ENCODE measurements around the gene TMEM129.
A peak's percentile ranks its signal among the peaks of the same experiment; 100 is the strongest.

TMEM129 gene

DNA sequence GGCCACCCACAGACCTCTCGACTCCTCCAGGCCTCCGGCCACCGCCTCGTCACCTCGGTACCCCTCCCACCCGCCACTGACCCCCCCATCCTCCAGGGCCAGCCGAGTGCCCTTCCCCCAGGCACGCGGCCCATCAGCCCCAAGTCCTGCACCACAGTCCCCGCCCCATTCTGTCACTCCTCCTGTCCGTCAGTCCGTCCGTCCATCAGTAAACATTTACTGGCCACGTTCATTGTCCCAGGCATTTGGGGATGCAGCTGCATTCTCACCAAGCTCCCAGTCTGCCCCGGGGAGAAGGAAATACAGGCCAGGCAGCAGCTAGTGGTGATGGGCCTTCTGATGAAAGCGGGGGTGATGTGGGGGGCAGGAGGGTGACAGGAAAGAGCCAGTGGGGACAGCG is 36.7 kb upstream of the TMEM129 start:
- DNase-seq (ENCODE audit: low read depth): no peak

DNA sequence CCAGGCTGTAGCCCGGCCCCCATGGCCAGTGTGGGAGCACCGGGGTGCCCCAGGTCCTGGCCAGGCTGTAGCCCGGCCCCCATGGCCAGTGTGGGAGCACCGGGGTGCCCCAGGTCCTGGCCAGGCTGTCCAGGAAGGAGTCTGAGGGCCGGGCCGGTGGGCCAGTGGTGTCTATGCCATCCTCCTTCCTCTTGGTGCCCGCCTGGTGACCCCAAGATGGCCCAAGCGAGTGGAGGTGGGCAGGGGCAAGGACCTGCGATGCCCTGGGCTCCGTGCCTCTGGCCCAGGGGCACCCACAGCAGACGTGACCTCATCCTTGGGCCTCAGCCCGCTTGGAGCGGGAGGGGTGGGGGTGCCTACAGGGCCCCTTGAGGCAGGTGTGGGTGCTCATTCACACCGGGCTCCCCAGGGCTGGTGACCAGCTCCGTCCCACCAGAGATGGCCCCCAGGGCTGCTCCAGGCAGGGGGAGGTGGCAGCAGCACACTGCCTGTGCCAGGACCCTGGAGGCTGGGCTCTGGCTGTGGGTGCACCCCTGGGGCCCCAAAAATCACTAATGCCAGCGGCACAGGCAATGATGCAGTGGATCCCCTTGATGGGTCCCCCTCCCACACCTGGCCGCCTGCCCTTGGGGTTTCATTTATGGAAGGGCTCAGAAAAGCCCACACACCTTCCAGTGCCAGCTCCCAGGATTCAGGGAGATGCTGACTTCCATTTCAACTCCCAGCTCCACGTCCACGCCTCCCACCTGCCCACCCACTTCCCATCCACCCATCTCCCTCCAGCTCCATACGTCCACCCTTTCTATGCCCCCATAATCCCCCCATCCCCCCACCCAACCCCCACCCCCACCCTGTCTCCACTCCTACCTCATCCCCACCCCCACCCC is 36.0 kb upstream of the TMEM129 start:
- no peak for DNase-seq (ENCODE audit: low read depth)

DNA sequence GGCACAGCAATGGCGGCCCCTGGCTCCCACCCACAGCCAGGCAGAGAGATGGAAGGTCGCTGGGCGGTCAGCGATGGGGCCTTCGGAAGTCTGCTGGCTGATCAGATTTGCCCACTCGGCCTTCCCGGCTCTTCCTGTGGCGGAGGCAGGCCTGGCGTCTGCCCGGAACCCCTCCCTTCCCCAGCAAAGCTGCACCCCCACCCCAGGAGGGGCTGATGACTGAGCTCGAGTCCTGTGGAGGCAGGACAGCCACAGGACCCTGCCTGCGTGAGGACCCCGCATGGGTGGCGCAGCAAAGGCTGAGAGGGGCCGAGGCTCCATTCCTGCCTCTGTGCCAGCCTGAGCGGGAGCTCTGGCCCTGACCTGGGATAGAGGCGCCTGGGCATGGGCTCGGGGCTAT is 35.0 kb upstream of the TMEM129 start:
- DNase-seq (ENCODE audit: low read depth): peak; percentile 88

DNA sequence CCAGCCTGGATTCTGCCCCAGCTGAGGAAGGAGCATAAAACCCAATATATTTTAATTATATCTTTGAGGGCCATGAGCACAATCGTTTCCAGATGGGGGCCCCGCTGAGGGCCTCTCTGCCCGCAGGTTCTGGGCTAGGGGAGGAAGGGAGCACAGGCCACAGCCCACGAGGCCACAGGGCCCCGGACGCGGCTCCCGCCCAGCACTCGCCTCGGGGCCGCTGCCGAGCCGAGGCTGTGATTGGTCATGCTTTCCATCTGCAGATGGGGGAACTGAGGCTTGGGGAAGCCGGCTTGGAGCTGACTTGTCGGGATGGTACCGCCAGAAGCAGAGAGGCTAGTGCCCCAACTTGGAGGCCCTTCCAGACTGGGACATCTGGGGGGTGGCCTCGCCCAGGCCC is 34.2 kb upstream of the TMEM129 start:
- DNase-seq (ENCODE audit: low read depth): no peak

DNA sequence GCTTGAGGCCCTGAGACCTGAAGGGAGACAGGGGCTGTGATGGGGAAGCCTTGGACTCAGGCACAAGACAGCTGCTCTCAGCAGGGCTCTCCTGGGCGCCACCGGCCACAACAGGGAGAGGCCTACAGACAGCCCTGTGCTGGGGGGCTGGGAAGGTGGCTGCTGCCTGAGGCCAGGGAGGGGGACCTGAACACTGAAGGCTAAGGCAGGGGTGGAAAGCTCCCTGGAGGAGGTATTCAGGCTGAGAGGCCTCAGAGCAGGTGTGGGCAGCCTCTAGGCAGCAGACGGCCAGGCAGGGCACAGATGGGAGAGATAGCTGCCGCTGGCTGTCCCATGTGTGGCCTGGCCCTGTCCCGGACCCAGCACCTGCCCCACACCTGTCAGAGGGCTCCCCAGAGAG is 33.2 kb upstream of the TMEM129 start:
- no peak for DNase-seq (ENCODE audit: low read depth)

DNA sequence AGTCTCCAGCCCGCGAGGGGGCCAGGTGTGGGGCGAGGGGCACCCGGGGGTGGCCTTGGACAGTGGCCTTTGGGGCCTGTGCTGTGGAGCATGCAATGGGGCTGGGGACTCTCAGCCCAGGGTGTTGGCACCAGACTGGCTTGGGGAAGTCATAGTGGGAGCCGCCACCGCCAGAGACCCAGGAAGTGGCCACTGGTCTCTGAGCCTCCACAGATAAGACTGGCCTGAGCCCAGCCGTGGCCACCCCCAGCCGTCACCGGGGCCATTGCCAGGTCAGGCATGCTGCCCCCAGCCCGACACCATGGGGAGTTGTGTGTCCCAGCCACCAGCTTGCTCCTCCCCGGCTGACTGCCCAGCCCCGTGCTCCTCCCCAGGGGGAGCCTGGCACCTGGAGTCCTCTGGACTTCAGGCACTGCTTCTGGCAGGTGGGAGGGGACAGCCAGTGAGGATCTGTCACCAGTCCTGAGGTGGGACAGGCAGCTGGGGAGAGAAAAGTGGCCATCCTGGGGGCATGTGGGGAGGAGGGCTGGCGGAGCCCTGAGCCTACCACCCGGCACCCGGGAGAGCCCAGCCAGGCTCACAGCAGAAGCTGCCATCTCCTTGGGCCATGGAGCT is 32.7 kb upstream of the TMEM129 start:
- DNase-seq (ENCODE audit: low read depth): no peak

DNA sequence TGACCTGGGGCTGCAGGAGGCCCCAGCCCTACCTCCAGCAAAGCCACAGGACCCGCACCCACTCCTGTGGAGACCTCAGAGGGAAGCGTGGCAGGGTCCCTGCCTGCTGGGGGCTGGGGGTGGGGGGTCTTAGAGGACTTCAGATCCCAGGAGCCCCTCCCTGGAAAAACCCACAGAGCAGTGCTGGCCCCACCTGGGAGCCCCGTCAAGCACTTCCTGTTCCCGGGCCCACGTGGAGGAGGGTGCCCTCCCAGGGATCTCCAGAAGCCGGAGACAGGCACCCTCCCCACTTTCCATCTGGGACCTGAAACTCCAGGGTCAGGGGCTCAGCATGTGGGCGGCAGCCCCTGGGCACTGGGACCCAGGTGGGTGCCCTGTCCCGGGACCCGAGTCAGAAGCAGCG is 32.2 kb upstream of the TMEM129 start:
- DNase-seq (ENCODE audit: low read depth): no peak

DNA sequence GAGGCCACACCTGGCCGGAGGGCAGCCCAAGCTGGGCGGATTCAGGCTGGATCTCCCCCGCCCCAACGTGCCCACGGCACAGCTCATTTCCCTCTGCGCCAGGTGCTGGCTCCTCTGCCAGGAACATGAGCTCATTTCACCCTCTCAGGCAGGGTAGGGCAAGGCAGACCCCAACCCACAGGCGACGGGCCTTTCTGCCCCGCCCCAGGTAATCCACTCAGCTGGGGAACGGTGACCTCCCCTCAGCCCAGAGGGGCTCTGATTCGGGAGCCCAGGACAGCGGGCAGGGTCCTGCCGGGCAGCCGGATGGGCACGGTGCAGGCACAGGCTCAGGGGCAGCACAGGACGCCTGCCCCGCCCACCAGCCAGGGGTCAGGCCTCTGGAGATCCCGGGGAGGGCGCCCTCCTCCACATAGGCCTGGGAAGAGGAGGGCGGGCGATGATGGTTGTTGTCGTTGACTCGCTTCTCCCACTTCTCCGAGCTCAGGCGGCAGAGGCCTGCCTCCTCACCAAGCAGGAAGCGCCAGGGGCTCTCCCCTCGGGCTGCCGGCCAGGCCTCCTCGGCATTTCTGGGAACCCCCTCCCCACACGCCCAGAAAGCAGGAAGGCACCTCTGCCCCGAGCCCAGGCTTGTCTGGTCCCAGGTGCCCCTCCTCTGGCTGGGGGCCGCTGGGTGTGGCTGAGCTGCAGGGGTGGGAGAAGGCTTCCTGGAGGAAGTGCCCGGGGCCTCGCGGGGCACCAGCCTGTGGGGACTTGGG is 31.3 kb upstream of the TMEM129 start:
- DNase-seq (ENCODE audit: low read depth): peak; percentile 90

DNA sequence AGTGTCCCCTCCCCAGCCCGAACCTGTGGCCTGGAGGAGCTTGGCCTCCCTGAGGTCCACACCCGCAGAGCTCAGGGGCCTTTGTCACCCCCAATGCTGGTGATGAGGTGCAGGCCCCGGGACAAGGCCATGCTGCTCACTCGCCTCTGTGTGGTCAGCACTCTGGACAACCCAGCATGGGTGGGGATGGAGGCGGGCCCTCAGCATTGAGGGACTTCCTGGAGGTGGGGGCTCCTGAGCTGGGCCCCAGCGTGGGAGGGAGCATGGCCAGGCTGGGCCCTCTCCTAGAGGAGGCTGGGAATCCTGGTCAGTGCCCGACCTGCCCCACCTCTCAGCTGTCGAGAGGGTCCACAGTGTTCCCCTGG is 30.8 kb upstream of the TMEM129 start:
- DNase-seq (ENCODE audit: low read depth): no peak

DNA sequence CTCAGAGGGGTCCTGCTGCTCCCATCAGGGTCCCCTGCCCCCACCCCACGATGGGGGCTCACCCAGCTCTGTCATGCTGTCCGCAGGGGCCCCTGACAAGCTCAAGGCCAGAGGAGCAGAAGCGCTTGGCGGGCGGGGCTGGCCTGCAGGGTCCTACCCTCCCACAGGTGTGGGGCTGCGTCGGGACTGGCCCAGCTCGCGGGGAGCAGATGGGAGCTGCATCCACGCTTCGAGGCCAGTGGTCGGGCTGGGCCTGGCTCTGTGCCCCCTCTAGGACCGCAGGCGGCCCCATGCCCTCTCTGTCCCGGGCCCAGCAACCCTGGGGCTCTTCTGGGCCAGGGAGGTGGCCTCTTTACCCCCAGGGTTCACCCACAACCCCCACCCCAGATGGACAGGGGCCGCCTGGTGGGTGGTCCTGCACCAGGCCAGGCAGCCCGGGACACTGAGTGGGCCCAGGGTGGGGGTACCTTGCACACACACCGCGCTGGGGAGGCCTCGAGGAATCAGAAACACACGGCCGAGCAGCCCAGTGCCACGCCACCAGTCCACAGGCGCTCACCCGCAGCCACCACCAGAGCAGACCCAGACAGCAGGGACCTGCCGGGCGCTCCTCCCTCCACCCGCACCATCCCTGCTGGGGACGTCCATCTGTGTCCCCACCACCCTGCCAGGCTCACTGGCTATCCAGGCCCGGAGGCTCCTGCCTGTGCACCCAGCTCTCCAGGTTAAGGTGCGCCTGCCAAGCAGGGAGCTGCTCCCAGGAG is 30.2 kb upstream of the TMEM129 start:
- no peak for DNase-seq (ENCODE audit: low read depth)

DNA sequence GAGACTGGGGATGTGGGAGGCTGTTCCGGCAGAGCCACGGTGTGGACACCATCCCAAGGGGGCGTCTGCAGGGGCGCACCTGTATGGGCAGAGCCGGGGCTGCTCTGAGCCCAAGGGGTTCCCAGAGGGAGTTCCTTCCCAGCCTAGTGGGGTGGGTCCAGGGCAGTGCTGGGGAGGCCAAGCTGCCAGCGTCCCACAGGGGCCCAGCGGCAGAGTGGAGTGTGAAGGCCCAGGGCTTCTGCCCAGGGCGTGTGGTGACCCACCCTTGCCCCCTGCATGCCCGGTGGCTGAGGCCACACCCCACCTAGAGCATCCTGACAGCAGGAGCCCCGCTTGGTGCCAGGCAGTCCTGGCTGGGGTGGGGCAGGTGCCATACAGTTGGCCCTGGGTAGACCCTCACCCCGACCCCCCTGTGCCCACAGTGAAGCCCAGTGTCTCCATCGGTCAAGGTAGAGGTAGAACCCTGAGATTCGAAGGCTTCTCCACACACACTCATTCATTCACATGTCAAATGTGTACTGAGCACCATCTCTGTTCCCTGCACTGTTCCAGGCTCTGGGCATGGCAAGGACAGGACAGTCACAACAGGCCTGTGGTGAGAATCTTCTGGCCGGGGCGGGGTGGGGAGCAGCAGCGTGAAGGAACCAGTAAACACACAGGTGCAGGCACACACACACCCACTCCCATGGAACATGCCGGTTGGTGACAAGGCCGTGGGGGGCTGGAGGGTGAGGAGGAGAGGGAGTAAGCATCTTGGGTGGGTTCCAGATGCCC is 29.4 kb upstream of the TMEM129 start:
- DNase-seq (ENCODE audit: low read depth): no peak

DNA sequence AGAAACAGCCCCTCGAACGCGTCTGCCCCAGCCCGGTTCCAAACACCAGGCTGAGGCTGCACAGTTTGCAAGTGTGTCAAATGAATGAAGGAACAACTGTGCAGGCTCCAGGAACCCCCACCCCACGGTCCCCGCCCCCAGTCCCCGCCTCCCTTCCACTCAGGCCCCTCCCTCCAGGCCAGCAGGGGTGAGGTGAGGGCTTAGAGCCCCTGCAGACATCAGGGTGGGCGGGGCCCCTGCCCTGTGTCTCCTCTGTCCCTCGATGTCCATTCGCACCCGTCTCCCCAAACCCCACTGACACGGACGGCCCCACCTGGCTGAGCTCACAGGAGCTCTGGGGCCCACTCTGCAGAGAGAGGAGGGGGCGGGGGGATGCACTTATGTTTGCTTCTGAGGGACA is 28.7 kb upstream of the TMEM129 start:
- DNase-seq (ENCODE audit: low read depth): no peak

DNA sequence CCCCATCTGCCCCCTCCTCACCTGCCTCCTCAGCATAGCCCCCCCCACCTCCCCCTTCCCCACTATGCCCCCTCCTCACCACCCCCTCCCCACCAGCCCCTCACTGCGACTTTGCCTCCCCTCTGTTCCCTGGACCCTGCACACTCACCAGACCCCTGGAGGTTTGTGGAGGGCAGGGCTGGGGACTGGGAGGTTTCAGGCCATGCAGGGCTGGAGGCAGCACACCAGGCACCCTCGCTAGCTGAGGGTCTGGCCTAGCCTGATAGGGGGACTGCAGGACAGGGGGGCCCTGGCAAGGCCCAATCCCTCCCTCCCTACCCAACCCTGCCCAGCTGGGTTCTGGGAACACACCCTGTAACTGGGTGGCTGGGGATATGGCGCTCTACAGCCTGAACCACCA is 28.2 kb upstream of the TMEM129 start:
- no peak for DNase-seq (ENCODE audit: low read depth)

DNA sequence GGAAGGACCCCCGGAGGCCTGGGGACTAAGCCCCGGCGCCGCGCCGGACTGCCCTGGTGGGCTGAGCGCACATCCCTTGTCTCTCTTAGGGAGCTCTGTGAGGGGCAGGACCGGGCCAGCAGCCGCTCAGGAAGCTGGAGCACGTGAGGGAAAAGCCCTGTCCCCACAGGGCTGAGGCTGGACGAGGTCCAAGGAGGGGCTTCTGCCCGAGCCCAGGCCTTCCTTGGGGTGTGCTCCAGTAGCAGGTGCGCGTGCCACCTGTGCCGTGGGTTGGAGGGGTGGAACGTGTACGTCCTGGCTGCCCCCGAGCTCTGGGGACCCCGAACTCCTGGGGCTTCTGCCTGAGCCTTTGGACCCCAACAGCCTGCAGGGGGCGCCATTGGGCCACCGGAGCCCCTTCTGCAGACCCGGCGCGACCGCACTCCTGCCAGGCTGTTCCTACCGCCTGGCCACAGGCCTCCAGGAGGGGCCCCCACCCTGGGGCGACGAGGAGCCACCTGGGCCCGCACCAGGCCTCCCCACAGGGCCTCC is 27.4 kb upstream of the TMEM129 start:
- no peak for DNase-seq (ENCODE audit: low read depth)

DNA sequence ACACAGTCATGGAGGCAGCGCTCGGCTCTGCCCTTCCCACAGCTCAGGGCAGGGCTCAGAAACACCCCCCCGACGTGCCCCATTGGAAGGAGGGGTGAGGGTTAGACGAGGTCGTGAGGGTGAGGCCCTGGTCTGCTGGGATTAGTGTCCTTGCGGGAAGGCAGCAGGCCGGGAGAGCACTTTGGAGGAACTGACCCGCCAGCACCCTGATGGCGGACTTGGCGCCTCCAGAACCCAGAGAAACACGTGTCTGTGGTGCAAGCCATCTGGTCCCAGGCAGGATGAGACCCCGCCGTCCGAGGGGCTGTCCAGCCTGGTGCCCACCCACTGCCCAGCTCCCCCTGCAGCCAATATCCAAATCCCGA is 26.5 kb upstream of the TMEM129 start:
- DNase-seq (ENCODE audit: low read depth): no peak

DNA sequence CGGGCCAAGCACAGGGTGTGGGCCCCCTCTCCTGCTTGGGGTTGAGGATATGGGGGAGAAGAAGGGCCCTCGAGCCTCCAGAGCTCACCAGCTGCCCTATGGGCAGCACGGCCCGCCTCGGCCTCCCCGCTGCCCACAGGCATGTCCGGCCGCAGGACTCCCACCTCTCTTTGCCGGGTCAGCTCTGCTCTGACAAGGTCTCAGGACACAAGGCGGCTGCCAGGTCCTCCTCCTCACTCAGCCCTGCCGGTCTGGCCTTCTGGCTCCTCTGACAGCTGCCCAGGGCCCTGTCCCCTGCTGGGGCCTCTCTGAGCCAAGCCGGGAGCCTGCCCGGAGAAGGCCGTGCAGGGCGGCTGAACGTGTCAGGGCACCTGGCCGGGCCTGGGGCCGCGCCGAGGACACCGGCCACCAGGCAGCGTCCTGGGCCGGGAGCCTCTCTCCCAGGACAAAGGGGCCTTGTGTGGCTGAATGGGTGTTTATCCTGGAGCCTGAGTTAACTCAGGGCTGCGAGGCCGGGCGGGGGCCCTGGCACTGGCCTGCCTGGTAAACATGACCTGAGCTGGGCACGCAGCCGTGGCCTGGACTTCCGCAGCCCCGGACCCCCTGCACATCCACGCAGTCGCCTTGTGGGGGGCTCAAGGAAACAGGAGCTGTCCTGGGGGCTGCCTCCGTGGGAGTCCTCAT is 25.9 kb upstream of the TMEM129 start:
- no peak for DNase-seq (ENCODE audit: low read depth)

DNA sequence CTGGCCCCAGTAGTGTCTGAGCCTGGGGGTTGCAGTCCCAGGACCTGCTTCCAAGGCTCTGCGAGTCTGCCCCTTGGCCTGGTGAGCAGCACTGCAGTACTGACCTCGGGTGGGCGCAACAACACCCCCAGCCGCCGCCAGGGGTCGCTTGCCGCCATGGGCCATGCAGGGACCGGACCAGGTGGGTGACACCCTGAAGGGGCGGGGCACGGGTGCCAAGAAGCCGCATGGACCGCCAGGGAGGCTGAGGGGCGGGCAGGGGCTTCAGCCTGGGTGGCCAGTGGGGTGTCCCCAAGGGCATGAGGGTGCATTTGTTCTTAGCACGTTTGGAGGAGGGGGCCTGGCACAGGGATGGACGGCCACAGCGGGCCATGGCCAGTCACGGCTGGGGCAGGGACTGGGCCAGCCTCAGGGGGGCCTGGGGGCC is 25.2 kb upstream of the TMEM129 start:
- DNase-seq (ENCODE audit: low read depth): peak; percentile 78

DNA sequence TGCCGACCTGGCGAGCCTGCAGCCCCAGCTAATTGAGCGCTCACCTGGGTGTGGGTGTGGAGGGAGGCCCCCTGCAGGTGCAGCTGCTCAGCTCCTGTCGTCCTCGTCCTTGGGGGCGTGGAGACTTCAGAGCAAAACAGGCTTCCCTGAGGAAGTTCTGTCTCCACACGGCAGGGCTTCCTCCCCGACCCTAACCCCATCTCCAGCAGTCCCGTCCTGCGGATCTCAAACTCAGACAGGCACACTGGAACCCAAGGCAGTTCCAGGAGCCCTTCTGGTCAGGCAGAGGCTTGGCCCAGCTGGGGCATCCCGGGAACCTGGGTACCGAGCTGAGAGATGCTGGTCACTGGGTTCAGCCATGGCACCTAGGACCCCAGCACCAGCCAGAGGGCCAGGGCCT is 24.6 kb upstream of the TMEM129 start:
- DNase-seq (ENCODE audit: low read depth): no peak

DNA sequence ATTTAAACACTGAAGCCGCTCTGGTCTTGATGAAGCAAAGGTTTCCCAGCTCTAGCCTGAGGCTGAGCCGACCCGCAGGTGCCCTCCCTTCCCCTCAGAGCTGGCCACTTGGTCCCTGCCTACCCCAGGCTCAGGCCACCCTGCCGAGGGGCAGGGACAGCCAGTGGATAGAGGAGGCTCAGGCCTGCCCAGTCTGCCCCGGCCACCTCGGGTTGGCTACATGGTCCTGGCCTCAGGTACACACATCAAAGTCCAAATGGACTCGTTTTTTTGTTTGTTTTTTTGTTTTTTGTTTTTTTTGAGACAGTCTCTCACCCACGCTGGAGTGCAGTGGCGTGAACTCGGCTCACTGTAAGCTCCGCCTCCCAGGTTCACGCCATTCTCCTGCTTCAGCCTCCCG is 24.0 kb upstream of the TMEM129 start:
- DNase-seq (ENCODE audit: low read depth): no peak

DNA sequence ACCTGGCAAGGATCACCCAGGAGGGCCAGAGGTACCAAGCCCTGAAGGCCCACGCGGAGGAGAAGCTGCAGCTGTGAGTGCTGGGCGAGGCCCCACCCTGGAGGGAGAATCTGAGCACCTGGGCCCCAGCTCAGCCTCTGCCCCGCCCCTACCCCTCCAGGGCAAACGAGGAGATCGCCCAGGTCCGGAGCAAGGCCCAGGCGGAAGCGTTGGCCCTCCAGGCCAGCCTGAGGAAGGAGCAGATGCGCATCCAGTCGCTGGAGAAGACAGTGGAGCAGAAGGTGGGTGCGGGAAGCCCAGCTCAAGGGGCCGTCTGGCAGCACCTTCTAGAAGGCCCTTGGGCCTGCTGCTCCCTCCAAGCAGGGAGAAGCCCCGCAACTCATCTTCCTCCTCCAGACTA is 23.4 kb upstream of the TMEM129 start:
- no peak for DNase-seq (ENCODE audit: low read depth)

DNA sequence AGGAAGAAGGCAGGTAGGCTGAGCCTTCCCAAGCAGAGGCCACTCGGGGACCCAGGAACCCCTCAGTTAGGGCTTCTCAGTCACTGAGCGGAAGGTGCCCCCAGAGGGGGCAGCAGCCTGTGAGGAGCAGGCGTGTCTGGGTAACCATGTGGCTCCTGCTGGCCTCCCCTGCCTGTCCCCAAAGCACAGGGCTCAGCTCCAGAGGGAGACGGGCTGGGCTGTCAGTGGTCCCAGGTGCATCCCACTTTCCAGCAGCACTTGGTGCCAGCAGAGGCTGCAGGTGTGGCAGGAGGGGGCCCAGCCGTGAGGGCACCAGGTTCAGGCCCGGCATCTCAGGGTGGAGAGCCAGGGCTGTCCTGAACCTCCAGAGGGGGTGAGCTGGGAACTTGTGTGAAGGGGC is 22.9 kb upstream of the TMEM129 start:
- no peak for DNase-seq (ENCODE audit: low read depth)
